HG03565 (cell line): ENCODE measurements around the gene SEMA7A.
A peak's percentile ranks its signal among the peaks of the same experiment; 100 is the strongest.
"Not testable (repeated sequence)": the region's sequence is repeated elsewhere in the genome, so short reads cannot be mapped to it uniquely, and the experiment has no call there.

Source experiments
- ATAC-seq: cut with Tn5 transposase; IDR thresholded peaks from one replicate; pipeline ENCODE4 v1.9.1; 2021; ENCODE audit warnings: mild to moderate bottlenecking, moderate library complexity; ENCODE audit not compliant: unreplicated experiment

Gene SEMA7A

DNA sequence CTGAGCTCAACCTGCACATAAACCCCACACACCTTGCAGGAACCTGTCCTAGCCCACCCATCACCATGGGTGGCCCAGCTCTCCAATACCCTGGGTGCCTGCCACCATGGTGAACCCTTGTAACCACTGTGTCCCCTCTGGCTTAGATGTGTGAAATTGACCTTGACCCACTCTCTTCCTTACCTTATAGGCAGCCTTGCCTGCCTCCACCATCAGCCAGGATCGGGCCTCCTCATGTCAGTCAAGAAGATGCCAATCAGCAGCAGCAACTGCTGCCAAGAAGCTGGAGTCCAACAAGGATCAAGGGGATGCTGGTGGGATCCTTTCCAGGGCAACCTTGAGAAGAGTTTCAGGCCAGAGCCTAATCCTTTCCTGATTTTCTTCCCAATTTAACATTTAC, 57.5 kb downstream of the SEMA7A start:
- no peak for ATAC-seq

DNA sequence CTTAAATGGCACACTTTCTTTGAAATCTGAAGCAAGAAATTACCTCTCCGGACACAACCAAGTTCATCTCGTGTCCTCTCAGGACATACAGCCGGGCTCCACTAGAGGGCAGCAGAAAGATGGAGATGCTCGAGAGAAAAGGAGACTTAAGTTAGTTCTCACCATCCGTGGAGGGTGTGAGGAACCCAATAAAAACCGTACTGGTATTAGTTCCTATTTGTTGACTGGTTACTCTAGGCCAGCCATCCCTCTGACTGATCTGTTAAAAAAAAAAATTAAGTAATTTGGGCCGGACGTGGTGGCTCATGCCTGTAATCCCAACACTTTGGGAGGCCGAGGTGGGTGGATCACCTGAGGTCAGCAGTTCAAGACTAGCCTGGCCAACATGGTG, 58.5 kb downstream of the SEMA7A start:
- ATAC-seq: peak; percentile 31

DNA sequence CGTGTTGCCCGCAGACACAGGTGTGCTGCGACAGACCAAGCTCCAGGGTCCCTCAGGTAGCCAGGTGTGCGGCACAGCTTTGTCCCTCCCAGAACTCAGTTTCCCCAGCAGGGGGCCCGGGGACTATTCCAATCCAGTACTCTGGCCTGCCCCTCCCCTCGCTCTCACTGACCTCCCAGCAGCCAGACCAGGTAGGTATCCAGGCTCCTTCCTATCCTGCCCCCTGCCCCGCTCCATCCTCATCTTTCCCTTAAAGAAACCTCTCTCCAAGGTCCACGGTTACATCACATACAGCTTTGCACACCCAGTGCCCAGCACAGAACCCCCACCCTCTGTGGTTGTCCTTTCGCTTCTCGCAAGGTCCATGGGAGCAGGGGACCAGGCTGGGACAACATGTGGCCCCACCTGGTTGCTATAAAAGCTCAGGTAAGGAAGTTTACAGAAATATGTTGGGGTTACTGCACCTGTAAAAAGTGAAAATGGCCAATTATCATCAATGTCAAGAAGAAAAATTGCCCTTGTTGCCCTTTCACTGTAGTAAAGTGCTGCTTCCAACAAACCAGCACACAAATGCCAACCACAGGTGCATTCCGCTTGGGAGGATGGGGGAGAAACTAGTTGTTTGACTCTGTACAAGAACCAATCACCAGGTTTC, 59.0 kb downstream of the SEMA7A start:
- no peak for ATAC-seq

DNA sequence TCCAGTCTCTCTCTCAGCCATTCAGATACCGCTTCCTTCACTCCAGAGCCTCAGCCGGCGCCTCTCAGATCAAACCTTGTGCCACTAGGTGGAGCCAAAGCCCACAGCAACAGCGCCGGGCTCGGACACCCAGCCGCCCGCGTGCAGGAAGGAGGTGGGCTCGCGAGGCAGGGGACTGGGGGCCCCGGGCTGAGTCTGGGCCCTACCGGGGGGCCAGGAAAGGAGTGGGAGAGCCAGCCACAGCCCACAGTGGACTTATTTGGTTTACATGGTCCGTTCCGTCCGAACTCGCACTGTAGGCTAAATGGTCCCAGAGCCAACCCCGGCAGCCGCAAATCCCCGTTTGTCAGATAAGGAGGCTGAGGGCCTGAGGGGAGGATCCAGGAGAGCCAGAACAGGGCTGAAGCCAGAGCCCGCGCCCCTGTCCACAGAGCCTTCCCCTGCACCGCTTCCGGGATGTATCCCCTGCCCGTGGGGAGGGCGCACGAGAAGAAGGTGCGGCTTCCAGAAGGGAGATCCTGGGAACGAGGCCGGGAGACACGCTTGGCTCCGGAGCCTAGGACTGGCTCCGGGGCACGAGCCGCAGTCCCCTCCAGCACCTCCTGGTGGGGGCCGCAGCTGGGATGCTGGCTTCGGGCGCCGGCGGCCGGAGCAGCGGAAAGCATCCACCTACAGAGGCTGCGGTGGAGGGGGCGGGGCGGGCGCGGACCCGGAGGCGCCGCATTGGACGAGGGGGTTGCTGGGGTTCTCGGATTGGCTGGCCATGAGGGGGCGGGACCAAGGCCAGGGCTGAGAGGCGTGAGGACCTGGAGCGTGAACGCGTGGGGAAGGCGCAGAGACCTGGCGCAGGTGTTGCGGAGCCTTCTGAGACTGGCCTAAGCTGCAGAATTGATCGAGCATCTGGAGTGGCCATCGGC, 59.8 kb downstream of the SEMA7A start:
- peak; percentile 43 for ATAC-seq

DNA sequence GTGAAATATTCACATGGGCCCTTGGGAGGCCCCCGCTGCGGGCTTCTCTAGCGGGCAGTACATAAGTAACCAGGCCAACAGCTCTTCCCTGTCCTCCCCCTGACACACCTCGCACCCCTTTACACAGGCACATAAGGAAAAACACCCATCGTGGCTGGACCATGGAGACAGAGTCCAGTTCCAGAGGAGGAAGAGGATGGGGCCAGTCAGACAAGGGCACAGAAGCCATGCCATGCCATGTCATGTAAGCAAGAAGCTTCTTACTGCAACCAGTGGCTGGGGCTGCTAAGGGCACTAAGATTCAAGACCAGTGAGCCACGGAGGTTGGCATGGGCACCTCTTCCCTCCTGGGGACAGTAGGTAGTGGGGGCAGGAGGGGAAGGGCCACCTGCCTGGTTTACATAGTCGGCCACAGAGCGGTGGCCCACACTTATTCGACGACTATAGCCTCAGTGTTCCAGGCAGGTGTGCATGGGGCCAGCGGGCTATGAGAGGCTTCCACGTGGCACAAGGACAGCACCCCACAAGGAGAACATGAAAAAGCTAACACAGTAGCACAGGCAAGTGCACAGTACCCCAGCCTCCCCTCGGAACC, 60.6 kb downstream of the SEMA7A start:
- no peak for ATAC-seq

DNA sequence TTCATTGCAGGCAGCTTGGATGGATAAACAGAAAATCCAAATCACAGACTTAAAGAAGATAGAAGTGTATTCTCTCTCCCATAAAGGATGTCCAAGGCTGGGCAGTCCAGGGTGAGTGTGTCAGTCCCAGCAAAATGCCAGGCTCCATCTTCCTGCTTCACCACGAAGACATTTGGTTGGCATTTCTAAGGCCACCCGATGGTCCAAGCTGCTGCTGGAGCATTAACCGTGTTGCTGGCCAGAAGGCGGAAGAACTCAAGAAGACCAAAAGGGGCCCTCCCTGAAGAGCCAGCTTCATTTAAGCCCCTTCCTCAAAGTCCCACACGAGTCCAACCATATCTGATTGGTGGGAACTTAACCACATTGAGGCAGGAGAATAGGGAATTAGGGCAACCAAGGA, 63.3 kb downstream of the SEMA7A start:
- no peak for ATAC-seq

DNA sequence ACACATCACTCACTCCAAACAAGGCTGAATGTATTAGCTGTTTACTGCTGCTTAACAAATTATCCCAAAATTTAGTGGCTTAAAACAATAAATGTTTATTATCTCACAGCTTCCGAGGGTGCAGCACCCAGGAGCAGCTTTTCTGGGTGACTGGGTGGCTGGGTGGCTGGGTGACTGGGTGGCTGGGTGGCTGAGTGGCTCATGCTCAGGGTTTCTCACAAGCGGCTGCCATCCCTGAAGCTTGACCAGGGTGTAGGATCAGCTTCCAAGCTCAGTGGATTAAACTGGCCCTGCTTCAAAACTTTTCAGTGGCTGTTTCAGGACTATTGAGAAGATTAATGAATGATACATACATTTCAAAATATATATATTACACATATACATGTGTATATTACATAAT, 64.0 kb downstream of the SEMA7A start:
- ATAC-seq: no peak

DNA sequence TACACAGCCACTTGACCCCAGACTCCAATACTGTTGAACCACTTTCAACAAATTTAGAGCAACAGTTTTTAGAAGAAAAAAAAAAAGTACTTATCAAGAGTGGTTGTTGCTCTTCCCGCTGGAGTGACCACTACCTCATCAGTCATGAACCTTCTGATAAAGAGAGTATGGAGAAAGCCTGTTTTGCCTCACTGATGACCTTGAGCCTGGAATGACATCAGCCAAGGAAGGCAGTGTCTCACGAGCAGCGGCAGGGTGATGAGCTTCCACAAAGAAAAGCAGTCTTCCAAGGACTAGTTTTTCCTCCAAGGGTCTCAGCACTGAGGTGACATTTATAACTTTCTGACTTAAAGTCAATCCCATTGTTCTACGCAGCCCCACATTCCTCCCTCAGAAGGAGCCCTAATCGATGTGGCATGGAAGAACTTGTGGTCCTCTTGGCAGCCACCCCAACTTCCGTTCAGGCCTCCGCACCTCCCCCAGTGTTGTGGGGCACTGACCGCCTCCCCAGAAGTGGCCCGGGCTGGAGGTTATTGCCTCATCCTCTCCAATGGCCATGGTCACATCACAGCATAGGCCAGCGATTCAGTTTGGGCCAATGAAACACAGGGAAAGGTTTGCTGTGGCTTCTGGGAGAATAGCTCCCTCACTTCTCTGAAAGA, 64.5 kb downstream of the SEMA7A start:
- ATAC-seq: no peak

DNA sequence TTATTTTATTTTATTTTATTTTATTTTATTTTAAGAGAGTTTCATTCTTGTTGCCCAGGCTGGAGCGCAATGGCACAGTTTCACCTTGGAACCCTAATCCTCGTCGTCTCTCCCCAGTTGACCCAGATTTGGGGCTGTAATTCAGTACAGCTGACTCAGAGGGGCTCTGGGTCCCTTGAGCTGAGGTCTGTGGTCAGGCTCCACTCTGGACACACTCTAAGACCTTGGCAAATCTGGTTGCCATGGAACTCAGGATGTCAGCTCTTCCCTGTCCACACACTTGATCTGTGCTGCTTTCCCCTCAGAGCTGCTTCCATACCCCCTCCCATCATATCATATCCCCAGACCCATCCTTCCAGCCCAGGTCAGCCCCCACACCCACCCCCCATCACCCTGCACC, 65.6 kb downstream of the SEMA7A start:
- ATAC-seq: no peak

DNA sequence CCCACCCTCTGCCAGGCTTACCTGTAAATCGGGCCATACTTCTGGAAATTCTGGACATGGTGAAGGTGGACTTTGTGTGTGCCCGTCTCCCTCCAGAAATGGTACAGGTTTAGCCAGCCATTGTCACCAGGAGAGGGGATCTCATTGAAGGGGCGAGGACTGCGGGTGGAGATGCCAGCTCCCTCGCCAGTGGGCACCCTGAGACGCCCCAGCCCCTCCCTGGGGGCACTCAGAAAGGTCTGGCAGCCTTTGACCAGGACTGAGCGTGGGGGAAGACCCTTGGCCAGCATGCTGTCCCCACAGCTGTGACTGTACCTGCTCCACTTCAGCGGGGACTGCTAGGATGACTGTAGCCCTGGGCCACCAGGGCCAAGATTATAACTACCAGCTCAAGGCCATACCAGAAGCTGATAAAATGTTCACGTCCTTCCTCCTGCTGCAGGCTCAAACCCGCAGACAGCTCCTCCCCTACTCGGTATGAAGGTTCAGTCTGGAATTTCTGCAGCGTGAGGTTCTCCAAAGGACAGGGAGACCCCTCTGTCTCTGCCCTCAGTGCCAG, 66.4 kb downstream of the SEMA7A start, which contains the start of gene CYP11A1:
TSS of gene CYP11A1 (minus strand) at position 351 of the 559 bp plus-strand sequence. CDS start at position 290, 61 bp downstream.
- no peak for ATAC-seq

DNA sequence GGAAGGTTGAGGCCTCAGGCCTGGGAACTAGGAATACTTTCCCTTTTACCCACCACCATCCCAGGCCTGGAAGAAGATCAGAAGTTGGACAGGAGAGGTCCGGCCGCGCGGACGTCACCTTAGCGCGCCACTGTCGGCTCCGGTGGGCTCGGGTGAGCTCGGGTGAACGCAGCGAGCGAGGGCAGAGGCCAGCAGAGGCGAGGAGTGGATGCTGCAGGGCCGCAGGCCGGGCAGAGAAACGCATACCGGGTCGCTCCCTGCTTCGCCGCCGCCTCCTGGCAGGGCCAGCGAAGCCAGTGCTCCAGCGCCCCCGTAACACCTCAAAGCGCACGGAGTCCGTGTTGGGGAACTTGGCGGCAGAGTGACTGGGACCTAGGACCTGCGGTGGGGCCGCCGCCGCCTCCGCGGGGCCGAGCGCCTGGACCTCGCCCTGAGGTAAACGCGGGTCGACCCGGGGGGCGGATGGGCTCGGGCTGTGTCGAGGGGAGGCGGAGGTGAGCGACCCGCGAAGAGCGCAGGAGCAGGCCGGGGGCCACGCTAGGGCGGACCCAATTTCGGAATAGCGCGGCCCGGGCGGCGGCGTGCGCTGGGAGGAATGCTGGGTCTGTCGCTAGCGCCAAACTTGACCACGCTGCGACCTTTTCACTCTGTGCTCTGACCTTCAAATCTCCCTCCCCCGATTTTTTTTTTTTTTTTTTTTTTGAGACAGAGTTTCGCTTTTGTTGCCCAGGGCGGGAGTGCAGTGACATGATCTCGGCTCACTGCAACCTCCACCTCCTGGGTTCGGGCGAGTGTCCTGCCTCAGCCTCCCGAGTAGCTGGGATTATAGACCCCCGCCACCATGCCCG, 67.9 kb downstream of the SEMA7A start:
- ATAC-seq: no peak

DNA sequence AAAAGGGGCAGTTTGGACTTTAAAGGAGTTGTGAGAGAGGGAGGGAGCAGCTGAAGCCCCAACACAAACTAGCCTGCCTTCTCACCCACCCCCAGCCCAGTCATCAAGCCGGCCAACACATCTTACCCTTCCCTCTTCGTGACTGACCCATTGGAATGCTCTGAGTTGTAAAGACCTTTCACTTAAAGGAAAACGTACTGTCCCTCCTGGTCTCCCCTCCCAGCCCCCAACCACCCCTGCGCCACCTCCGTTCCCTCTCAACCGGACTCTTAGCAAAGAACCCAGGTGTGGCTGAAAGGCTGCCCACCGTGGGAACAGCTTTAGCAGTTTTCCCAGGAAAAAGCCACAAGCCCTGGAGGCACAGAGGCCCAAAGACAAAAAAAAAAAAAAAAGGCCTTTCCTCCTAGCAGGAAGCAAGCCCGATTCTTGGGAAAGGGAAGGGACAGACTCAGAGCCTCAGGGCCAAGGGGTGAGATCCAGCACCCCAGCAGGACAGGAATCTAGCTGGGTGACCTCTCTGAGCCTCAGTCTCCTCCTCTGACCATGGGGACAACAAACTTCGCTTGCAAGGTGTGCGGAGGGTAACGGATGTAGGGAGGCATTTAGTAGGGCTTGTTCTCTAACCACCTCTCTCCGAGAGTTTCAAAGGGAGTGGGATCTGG, 68.7 kb downstream of the SEMA7A start:
- no peak for ATAC-seq

DNA sequence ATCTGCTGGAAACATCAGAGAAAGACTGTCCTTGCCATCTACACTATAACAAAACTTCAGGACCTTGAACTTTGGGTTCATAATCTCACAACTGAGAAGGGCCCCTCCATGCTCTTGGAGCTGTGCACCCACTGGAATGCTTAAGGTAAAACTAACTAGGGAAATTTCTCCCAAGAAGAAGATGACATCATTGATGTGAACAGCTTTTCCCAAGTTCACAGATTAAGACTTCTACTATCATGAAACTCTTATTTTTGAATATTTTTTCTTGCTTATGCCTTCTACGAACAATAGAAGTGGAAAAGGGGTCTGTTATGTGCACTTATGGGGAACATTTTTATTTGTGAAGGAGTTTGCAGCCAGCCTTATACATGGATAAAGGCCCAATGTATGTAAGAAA, 71.3 kb downstream of the SEMA7A start:
- ATAC-seq: no peak

DNA sequence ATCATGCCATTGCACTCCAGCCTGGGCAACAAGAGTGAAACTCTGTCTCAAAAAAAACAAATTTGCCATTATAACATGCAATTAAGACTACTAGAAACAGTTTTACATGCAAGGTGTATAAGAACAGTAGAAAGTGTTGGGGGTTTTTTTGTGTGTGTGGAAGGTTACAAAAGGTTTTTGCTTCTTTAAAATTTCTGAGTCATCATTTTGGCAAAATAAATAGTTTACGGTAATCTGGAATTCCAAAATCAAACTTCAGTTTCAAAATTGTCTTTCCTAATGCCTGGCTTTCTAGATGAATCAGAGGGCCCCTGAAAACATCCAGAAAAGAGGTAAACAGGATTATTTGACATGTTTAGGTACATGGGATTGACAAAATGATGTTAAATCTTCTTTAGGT, 72.9 kb downstream of the SEMA7A start:
- ATAC-seq: not testable (repeated sequence)

DNA sequence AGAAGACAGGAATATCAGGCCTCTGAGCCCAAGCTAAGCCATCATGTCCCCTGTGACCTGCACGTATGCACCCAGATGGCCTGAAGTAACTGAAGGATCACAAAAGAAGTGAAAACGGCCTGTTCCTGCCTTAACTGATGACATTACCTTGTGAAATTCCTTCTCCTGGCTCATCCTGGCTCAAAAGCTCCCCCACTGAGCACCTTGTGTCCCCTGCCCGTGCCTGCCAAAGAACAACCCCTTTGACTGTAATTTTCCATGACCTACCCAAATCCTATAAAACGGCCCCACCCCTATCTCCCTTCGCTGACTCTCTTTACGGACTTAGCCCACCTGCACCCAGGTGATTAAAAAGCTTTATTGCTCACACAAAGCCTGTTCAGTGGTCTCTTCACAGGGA, 74.4 kb downstream of the SEMA7A start:
- not testable (repeated sequence) for ATAC-seq
